Uterus (tissue), 4 donors: ENCODE measurements around the gene LYRM2. TPM values are rescaled to one million over a fixed set of nuclear protein-coding genes. Genes with fewer than 3 reads are reported as not detected.

Experiments used
- DNase-seq, 2 donors: peaks; one replicate each; pipeline ENCODE4 v3.0.0-alpha.2; 2019 to 2020
- H3K27ac ChIP-seq, 2 donors: fragments of 200-600 bp; sonication (generic); 1 replicate in 1 of 2; 2 replicates in 1 of 2; pipeline ENCODE4 v1.5.1; 2016 to 2018
- H3K27me3 ChIP-seq, 2 donors: fragments of 200-600 bp; sonication (generic); one replicate each; pipeline ENCODE4 v1.5.1; 2018 to 2019; ENCODE audit warnings: control low read depth in 1 of 2
- H3K36me3 ChIP-seq, 2 donors: fragments of 200-600 bp; sonication (generic); one replicate each; pipeline ENCODE4 v1.5.1; 2019; ENCODE audit warnings: control low read depth in 1 of 2
- H3K4me1 ChIP-seq, 2 donors: fragments of 200-600 bp; sonication (generic); one replicate each; pipeline ENCODE4 v1.5.1; 2018 to 2019; ENCODE audit warnings: control low read depth in 1 of 2
- H3K4me3 ChIP-seq, 2 donors: fragments of 200-600 bp; sonication (generic); 1 replicate in 1 of 2; 2 replicates in 1 of 2; pipeline ENCODE4 v1.5.1; 2018 to 2019; ENCODE audit warnings: mild to moderate bottlenecking in 1 of 2
- H3K9me3 ChIP-seq, 2 donors: fragments of 200-600 bp; sonication (generic); one replicate each; pipeline ENCODE4 v1.5.1; 2019; ENCODE audit warnings: control low read depth in 1 of 2
- POLR2A ChIP-seq, 2 donors: fragments of 450-650 bp; IDR thresholded peaks; one replicate each; pipeline ENCODE4 v1.6.1; 2016; ENCODE audit warnings: antibody characterized with exemption in 2 of 2, mild to moderate bottlenecking in 1 of 2, moderate library complexity in 1 of 2
- intact Hi-C: fragments of 100-400 bp; cut with DNase I; formaldehyde crosslinking; loops from one replicate; pipeline ENCODE4 v1.15.1; 2023; ENCODE audit warnings: low total_unique reads
- total RNA-seq, 4 donors: library from RNA; depleted of rRNA in 3 of 4; stranded (reverse); fragments of >200 nt in 3 of 4; gene quantifications; one replicate each; pipeline versions ENCODE4 v1.1.0 to v1.2.4, GENCODE V29; 2014 to 2023
- TF ChIP-seq, protein P1 (sequence below), 4 experiments: fragments of 200-600 bp in 2 of 4; fragments of 450-650 bp in 2 of 4; sonication (generic) in 2 of 4; IDR thresholded peaks; one replicate each; pipeline ENCODE4 v1.5.1; 2016 to 2019; ENCODE audit warnings: antibody characterized with exemption in 4 of 4, mild to moderate bottlenecking in 2 of 4, moderate library complexity in 1 of 4
- donor health status: DM: yes; HTN: yes; CAD: no.

LYRM2 gene
- total RNA-seq, 4 donors from 2014 or later = 2.3 to 35.7 (median 12.2) TPM

- Histone ChIP-seq H3K27me3 (no peaks in the 10 kb centered on the region), H3K9me3 (no peaks in the 10 kb centered on the region), H3K4me1 (no peaks in the 10 kb centered on the region), H3K36me3 (no peaks in the 10 kb centered on the region), H3K27ac (no peak overlapping the region), H3K4me3 (no peak overlapping the region)
- intact Hi-C loops = no loop called here
- DNase-seq = no peak
- no peak for TF ChIP-seq POLR2A (IDR thresholded peaks at IDR 0.05)
- TF ChIP-seq, protein P1, sequence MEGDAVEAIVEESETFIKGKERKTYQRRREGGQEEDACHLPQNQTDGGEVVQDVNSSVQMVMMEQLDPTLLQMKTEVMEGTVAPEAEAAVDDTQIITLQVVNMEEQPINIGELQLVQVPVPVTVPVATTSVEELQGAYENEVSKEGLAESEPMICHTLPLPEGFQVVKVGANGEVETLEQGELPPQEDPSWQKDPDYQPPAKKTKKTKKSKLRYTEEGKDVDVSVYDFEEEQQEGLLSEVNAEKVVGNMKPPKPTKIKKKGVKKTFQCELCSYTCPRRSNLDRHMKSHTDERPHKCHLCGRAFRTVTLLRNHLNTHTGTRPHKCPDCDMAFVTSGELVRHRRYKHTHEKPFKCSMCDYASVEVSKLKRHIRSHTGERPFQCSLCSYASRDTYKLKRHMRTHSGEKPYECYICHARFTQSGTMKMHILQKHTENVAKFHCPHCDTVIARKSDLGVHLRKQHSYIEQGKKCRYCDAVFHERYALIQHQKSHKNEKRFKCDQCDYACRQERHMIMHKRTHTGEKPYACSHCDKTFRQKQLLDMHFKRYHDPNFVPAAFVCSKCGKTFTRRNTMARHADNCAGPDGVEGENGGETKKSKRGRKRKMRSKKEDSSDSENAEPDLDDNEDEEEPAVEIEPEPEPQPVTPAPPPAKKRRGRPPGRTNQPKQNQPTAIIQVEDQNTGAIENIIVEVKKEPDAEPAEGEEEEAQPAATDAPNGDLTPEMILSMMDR (IDR thresholded peaks at IDR 0.05) = no peak
These were observed 98.8 kb downstream of the LYRM2 start for GRCh38 chr6:89539779-89540178.

- no peaks in the 10 kb centered on the region for H3K27me3 ChIP-seq
- DNase-seq = no peak
- no peaks in the 10 kb centered on the region for H3K36me3 ChIP-seq
- no peaks in the 10 kb centered on the region for H3K9me3 ChIP-seq
- H3K4me3 ChIP-seq = no peak overlapping the region
- intact Hi-C loops = no loop called here
- TF ChIP-seq POLR2A (IDR thresholded peaks at IDR 0.05) = no peak
- TF ChIP-seq, protein P1 (IDR thresholded peaks at IDR 0.05) = no peak
- no peak overlapping the region for H3K27ac ChIP-seq
- H3K4me1 ChIP-seq = no peaks in the 10 kb centered on the region
These were observed 102.3 kb downstream of the LYRM2 start for GRCh38 chr6:89536231-89536630.

GRCh38 chr6:89530982-89531381, 107.6 kb downstream of the LYRM2 start:
- H3K27ac ChIP-seq = no peak overlapping the region
- intact Hi-C loops = no loop called here

GRCh38 chr6:89528866-89529265, 109.7 kb downstream of the LYRM2 start:
- Histone ChIP-seq H3K36me3 (no peaks in the 10 kb centered on the region), H3K9me3 (no peaks in the 10 kb centered on the region), H3K27me3 (no peaks in the 10 kb centered on the region), H3K4me3 (no peak overlapping the region), H3K4me1 (no peaks in the 10 kb centered on the region), H3K27ac (no peak overlapping the region)
- TF ChIP-seq POLR2A (IDR thresholded peaks at IDR 0.05) = no peak
- TF ChIP-seq, protein P1 (IDR thresholded peaks at IDR 0.05) = no peak
- no peak for DNase-seq
- intact Hi-C loops = no loop called here

More at GRCh38 chr6:89530982-89531381, 107.6 kb downstream of the LYRM2 start:
- no peaks in the 10 kb centered on the region for H3K4me1 ChIP-seq
- no peaks in the 10 kb centered on the region for H3K27me3 ChIP-seq
- DNase-seq = no peak
- no peaks in the 10 kb centered on the region for H3K36me3 ChIP-seq
- H3K4me3 ChIP-seq = no peak overlapping the region
- TF ChIP-seq, protein P1 (IDR thresholded peaks at IDR 0.05) = no peak
- TF ChIP-seq POLR2A (IDR thresholded peaks at IDR 0.05) = no peak
- H3K9me3 ChIP-seq = no peaks in the 10 kb centered on the region

DNA sequence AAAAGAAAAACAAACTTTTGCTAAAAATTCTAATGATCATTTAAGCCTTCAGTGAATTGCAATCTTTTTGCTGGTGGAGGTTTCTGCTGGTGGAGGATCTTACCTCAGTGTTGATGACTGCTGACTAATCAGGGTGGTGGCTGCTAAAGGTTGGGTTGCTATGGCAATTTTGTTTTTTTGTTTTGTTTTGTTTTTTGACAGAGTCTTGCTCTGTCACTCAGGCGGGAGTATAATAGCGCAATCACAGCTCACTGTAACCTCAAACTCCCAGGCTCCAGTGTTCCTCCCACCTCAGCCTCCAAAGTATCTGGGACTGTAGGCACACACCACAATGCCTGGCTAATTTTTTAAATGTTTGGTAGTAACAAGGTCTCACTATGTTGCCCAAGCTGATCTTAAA, 110.9 kb downstream of the LYRM2 start:
- no peaks in the 10 kb centered on the region for H3K4me1 ChIP-seq
- DNase-seq = no peak
- no peak for TF ChIP-seq POLR2A (IDR thresholded peaks at IDR 0.05)
- TF ChIP-seq, protein P1 (IDR thresholded peaks at IDR 0.05) = no peak
- H3K27ac ChIP-seq = no peak overlapping the region
- H3K27me3 ChIP-seq = no peaks in the 10 kb centered on the region
- H3K9me3 ChIP-seq = no peaks in the 10 kb centered on the region
- intact Hi-C loops = no loop called here
- no peaks in the 10 kb centered on the region for H3K36me3 ChIP-seq
- H3K4me3 ChIP-seq = no peak overlapping the region
